IPS-18a (cell line): ENCODE results near the gene PTCH1.
A peak's percentile ranks its signal among the peaks of the same experiment; 100 is the strongest.

Experiments
- H3K27ac ChIP-seq: one replicate; pipeline ENCODE4 v1.5.1; 2013; ENCODE audit warnings: low read length
- H3K27me3 ChIP-seq: one replicate; pipeline ENCODE4 v1.6.1; 2013; ENCODE audit warnings: mild to moderate bottlenecking, low read length; ENCODE audit not compliant: control insufficient read depth, insufficient read depth
- H3K36me3 ChIP-seq: one replicate; pipeline ENCODE4 v1.6.1; 2013; ENCODE audit warnings: low read depth, low read length; ENCODE audit not compliant: control insufficient read depth
- H3K4me1 ChIP-seq: one replicate; pipeline ENCODE4 v1.6.1; 2013; ENCODE audit warnings: low read depth, low read length; ENCODE audit not compliant: control insufficient read depth
- H3K4me3 ChIP-seq: one replicate; pipeline ENCODE4 v1.5.1; 2013; ENCODE audit warnings: low read length
- H3K9ac ChIP-seq: one replicate; pipeline ENCODE4 v1.6.1; 2013; ENCODE audit warnings: mild to moderate bottlenecking, low read length, moderate library complexity
- H3K9me3 ChIP-seq: one replicate; pipeline ENCODE4 v1.6.1; 2013; ENCODE audit warnings: low read depth, low read length; ENCODE audit not compliant: control insufficient read depth

PTCH1 gene

DNA sequence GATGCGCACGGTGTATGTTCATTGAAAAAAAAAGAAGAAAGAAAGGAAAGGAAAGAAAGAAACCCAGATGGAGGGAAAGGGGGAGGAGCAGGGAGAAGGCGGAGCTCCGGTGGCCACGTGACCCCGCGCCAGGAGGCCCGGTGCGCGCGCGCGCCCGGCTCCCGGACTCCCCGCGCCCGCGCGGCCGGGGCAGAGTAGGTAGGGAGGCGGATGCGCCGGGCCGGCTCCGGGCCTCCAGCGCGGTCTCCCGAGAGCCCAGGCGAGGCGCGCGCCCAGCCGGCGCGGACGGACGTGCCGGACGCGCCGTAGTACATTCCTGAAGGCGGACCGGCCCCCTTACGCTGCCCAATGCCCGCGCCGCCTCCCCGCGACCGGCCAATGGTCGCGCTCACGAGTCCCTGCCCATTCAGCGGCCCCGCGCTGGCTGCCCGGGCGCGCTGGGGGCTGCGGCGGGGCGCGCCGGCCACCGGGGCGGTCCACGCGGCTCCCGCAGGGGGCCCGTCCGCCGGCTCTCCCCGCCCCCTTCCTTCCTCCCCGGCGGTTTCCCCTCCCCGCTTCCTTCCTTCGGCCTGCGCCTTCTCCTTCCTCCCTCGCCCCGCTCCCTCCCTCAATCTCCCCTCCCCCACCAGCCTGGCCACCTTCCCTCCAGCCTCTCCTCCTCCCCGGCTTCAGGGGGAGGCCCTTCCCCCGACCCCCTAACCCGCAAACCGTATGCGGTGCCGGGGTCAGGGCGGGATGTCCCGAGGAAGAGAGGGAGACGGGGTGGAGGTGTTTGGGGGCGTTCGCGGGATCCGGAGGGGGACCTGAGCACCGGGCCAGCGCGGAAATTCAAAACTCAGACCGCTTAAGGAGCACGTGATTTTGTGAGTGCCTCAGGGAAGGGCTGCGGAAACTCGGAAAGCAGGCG lies 5.8 kb downstream of the PTCH1 start:
- Histone ChIP-seq H3K27me3 (peaks cover 49% of the 10 kb centered on the region), H3K4me1 (peaks cover 44% of the 10 kb centered on the region)

DNA sequence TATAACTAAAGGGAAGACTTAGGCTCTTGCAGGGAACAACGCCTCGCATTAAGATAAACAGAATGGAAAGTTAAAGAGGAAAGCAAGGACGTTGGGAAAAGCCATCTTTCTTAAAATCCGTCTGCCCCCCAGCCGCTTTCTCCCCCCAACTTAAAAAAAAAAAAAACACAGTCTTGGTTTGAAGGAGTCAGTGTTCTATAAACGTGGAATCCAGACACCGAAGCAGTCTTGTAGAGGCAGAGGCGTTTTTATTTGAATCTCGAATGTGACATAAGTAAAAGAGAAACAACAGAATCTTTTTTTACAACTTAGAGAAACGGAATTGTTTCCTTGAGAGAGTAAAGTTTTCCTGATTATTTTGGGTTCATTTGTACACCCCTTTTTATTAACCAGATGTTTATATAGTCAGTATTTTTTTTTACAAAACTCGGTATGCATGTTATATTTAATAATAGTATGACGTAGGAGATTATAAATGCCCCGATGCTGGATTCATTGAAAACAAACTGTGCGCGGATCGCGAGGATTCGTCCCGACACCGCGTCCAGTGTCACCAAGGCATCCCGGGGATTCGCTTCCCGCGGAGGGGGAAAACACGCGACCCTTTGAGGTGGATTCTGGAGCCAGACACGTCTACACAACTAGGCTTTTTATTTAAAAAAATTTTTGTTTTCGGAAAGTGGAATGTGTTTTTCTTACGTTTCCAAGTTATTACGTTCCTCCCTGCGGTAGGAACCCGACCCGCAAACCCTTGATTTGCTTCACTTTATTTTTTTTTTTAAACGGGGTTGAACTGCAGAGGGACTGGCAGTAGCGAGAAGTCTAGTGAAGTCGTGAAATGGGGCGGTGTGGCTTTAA lies 6.7 kb downstream of the PTCH1 start:
- H3K27me3 ChIP-seq = peaks cover 41% of the 10 kb centered on the region
- no peaks in the 10 kb centered on the region for H3K36me3 ChIP-seq
- peak overlapping the region; percentile 77 for H3K4me3 ChIP-seq
- peaks cover 45% of the 10 kb centered on the region for H3K4me1 ChIP-seq
- no peaks in the 10 kb centered on the region for H3K9me3 ChIP-seq
- H3K27ac ChIP-seq = peak overlapping the region; percentile 90
- H3K9ac ChIP-seq = peak overlapping the region; percentile 82

More for the DNA sequence above, 5.8 kb downstream of the PTCH1 start:
- Histone ChIP-seq H3K4me3 (peak overlapping the region; percentile 77), H3K36me3 (no peaks in the 10 kb centered on the region), H3K27ac (peak overlapping the region; percentile 75), H3K9ac (peak overlapping the region; percentile 82), H3K9me3 (no peaks in the 10 kb centered on the region)

DNA sequence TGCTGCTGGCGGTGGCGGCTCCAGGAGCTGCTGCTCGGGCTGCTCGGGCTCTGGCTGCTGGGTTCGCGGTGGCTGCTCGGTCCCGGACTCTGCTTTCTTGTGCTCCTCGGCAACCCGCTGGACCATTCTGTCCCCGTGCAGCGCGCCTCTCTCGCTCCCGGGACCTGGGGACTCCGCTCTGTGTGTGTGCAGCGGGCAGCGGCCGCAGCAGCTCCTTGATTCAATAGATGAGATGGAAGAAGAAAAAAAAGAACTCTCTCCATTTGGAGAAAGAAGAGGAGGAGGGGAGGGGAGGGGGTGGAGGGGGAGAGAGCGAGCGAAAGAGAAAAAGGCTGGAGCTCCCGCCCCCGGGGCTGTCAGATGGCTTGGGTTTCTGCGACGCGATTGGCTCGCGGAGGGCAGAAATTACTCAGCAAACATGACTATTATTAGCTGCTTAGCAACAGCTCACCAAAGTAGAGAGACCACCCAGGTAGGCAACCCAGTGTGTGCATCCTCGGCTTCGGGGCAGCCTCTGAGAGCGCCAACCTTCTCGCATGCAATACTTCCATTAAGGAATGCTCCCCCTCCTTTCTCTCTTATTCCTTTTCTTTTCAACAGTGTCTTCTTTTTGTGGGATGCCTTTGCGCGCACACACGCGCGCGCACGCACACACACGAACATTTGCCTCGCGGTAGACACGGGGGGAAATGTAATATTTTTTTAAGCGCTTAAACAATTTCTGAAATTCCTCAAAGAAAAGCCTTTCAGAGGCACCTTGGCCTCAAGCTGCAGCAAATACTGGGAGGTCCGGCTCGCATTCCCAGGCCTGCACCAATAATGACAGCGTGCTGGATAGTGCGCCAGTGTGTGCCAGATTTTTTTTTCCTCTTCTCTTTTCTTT lies 7.6 kb downstream of the PTCH1 start:
- peaks cover 33% of the 10 kb centered on the region for H3K27me3 ChIP-seq
- no peaks in the 10 kb centered on the region for H3K9me3 ChIP-seq
- peaks cover 45% of the 10 kb centered on the region for H3K4me1 ChIP-seq
- peak overlapping the region; percentile 82 for H3K9ac ChIP-seq
- no peaks in the 10 kb centered on the region for H3K36me3 ChIP-seq
- H3K4me3 ChIP-seq = peak overlapping the region; percentile 77
- H3K27ac ChIP-seq = peak overlapping the region; percentile 90

DNA sequence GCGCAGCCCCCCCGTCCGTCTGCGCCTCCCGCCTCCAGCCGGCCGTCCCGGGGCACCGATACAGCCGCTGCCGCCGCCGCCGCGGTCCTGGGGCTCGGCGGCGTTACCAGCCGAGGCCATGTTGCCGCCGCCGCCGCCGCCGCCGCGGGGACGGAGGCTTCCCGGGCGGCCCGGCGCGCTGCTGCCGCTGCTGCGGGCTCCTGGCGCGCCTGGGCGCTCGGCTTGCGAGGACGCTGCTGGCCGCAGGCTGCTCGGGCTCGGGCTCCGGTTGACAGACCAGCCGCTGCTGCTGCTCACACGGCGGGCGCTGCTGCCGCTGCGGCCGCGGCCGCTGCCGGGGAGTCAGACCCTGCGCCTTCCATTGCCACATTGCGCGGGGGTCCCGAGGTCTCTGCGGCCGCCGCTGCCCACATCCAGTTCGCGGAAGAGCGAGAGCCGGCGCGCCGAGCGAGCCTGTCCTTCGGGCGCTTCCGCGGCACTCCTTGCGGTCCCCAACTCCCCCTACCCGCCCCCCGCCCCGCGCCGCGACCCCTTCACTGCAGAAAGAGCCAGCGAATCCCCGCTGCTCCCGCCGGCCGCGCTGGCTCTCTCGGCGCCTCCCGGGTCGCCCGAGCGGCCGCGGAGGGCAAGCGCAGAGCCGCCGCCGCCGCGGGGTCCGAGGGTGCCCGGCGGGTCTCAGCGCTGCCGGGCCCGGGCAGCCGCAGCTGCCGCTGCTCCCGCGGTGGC lies 8.4 kb downstream of the PTCH1 start:
- Histone ChIP-seq H3K4me1 (peaks cover 39% of the 10 kb centered on the region), H3K36me3 (no peaks in the 10 kb centered on the region), H3K27ac (no peak overlapping the region), H3K9ac (peak overlapping the region; percentile 83), H3K27me3 (peaks cover 25% of the 10 kb centered on the region), H3K9me3 (no peaks in the 10 kb centered on the region), H3K4me3 (peak overlapping the region; percentile 77)

DNA sequence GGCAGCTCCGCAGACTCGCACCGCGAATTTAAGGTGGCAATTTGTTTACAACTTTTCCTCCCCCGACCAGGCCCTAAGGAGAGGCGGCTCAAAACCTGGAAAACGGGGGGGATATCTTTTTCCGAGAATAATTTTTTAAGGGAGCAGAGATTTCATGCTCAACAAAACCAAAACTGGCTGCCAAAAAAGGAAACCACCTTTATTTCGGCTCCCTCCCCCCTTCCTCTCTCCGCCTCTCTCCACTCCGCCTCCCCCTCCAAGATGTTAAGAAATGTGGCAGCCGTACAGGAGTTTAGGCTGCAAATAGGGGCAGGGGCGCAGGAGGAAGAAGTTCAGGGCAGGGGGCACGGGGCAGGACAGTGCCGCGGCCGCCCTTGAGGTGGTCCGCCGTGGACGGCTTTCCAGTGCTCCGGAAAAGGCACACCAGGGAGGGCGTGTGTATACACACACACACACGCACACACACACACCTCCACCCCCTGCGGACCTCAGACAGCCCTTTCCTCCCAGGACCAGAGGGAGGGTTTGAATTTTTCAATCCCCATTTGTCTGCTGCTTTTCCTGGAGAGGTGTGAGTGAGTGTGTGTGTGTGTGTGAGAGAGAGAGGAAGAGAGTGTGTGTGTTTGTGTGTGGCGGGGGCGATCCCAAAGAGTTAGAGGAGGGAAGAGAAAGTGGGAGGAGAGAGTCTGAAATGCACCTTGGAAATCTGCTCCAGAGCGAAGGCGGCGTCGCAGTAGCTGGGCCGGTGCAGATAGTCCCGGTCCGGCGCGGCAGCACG lies 9.1 kb downstream of the PTCH1 start:
- peak overlapping the region; percentile 77 for H3K4me3 ChIP-seq
- peaks cover 32% of the 10 kb centered on the region for H3K4me1 ChIP-seq
- H3K27me3 ChIP-seq = peaks cover 17% of the 10 kb centered on the region
- H3K9me3 ChIP-seq = no peaks in the 10 kb centered on the region
- peak overlapping the region; percentile 24 for H3K27ac ChIP-seq
- H3K36me3 ChIP-seq = peaks cover under 1% of the 10 kb centered on the region
- peak overlapping the region; percentile 83 for H3K9ac ChIP-seq

DNA sequence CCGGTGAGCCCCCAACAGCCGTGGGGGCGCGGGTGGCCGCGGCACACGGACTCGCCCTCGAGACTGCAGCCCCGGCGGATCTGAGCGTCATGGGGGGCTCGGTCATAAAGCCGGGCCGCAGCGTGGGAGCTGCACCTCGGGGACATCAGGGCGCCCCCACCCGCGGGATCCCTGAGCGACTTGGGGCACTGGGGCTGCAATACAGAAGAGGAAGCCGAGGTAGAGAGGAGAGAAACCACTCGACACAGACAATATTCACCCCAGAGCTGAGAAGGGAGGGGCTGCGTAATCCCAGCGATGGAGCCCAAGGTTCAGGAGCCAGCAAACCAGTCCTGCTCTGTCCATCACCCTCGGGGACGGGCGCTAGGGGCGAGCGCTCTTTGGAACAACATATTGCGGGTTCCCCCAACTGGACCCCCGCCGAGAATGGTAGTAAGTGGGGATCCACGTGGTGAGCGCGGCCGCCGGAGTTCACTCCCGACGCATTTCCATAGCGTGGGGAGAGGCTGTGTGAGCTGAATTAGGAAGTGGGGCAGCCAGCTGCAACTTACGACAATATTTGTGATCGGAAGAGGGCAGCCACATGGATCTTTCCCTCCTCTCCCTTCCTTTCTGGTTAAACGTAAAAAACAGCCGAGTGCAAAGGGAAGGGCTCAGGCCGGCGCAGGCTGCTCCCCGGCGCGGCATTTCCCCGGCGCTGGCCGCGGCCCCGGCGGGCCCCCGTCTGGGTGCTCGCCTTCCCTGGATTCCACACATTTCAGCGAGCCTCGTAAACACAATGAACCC lies 9.9 kb downstream of the PTCH1 start:
- no peaks in the 10 kb centered on the region for H3K9me3 ChIP-seq
- peak overlapping the region; percentile 77 for H3K4me3 ChIP-seq
- peaks cover 24% of the 10 kb centered on the region for H3K4me1 ChIP-seq
- peaks cover 3% of the 10 kb centered on the region for H3K36me3 ChIP-seq
- peak overlapping the region; percentile 83 for H3K9ac ChIP-seq
- H3K27ac ChIP-seq = peak overlapping the region; percentile 24
- peaks cover 9% of the 10 kb centered on the region for H3K27me3 ChIP-seq

DNA sequence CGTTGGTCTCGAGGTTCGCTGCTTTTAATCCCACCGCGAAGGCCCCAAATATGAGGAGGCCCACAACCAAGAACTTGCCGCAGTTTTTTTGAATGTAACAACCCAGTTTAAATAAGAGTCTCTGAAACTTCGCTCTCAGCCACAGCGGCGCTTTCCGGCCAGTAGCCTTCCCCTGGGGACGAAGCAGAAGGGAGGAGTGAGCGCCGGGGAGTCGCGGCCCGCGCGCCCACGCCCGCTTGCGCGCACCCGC lies 10.4 kb downstream of the PTCH1 start:
- peak overlapping the region; percentile 83 for H3K9ac ChIP-seq

DNA sequence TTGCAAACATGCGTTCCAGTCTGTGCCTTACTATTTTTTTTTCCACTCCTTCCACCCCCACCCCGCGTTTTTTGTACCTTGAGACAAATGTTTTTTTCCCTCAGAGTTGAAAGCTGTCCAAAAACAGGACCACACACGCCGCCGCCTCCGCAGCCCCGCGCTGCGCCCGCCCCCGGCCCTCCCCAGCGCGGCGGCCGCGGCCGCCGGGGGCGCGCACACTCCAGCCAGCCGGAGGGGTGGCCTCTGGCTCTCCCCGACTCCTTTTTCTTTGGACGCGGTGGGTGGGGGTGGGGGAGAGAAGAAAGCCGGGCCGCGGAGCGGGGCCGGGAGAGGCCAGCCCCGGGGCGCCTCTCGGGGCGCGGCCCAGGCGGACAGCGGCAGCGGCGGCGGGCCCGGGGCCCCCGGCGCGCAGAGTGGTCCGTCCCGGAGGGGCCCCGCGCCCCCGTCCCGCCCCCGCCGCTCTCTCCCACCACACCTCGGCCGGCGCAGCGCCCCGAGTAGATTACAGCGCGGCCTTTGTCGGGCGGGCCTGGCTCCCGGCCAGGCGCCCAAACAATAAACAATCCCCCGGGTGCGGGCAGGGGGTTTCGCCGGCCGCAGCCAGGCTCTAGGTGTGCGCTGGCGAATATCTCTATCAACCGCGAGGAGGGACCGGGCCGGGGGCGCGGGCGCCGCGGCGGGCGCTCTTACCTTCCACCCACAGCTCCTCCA lies 10.9 kb downstream of the PTCH1 start:
- H3K9me3 ChIP-seq = no peaks in the 10 kb centered on the region
- H3K4me1 ChIP-seq = peaks cover 19% of the 10 kb centered on the region
- peaks cover 5% of the 10 kb centered on the region for H3K27me3 ChIP-seq
- peak overlapping the region; percentile 31 for H3K27ac ChIP-seq
- peaks cover 3% of the 10 kb centered on the region for H3K36me3 ChIP-seq
- H3K4me3 ChIP-seq = peak overlapping the region; percentile 77
- H3K9ac ChIP-seq = peak overlapping the region; percentile 83

More for the DNA sequence above, 10.4 kb downstream of the PTCH1 start:
- Histone ChIP-seq H3K36me3 (peaks cover 3% of the 10 kb centered on the region), H3K27ac (peak overlapping the region; percentile 31), H3K9me3 (no peaks in the 10 kb centered on the region), H3K4me1 (peaks cover 19% of the 10 kb centered on the region), H3K27me3 (peaks cover 5% of the 10 kb centered on the region), H3K4me3 (peak overlapping the region; percentile 77)

DNA sequence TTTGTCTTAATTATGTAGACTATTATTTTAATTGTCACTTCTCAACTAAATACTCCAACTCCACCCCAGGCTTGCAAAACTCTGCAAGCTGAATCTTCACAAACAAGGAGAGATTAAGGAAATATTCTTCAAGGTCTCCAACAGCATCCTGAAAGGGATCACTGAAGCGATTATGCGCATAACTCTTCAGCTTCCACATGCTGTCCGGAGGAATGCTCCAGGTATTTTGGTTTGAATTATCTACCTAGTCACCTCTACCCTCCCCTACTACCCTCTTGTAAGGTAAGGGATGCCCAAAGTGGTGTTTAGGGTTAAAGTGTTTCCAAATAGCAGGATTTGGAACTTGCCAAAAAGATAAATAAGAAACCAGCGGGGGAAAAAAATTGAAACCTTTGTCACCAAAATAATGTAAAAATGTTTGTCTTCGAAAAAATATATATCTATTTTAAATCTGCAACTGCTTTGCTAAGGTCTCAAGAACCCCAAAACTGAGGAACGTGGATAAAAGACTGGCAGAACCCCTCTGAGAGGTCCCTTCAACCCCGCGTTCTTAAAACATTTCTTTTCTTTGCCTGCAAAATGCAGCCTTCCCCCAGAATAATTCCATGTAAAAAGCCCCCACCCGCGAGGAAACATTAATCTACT lies 11.6 kb downstream of the PTCH1 start:
- no peaks in the 10 kb centered on the region for H3K9me3 ChIP-seq
- H3K9ac ChIP-seq = peak overlapping the region; percentile 39
- H3K27ac ChIP-seq = no peak overlapping the region
- H3K36me3 ChIP-seq = peaks cover 3% of the 10 kb centered on the region
- H3K4me1 ChIP-seq = peaks cover 19% of the 10 kb centered on the region
- peak overlapping the region; percentile 55 for H3K4me3 ChIP-seq
- H3K27me3 ChIP-seq = peaks cover 3% of the 10 kb centered on the region
